Right lobe of liver (tissue), 4 donors: ENCODE measurements around the gene SPATA24.

Experiments
- POLR2A ChIP-seq: fragments of 450-650 bp; IDR thresholded peaks from one replicate; pipeline ENCODE4 v1.6.1; 2017; ENCODE audit warnings: antibody characterized with exemption, mild to moderate bottlenecking
- TF ChIP-seq, protein P1 (sequence below), 4 donors: fragments of 200-600 bp in 3 of 4; fragments of 450-650 bp in 1 of 4; IDR thresholded peaks; one replicate each; pipeline versions ENCODE4 v1.5.1 to v1.8.0; 2016 to 2022; ENCODE audit warnings: antibody characterized with exemption in 4 of 4, mild to moderate bottlenecking in 2 of 4
- donor health status: DM: no; HTN: no; CAD: no.
- donor health status: DM: no; HTN: no; CAD: no.
- donor health status: DM: no; HTN: yes; CAD: no.

DNA sequence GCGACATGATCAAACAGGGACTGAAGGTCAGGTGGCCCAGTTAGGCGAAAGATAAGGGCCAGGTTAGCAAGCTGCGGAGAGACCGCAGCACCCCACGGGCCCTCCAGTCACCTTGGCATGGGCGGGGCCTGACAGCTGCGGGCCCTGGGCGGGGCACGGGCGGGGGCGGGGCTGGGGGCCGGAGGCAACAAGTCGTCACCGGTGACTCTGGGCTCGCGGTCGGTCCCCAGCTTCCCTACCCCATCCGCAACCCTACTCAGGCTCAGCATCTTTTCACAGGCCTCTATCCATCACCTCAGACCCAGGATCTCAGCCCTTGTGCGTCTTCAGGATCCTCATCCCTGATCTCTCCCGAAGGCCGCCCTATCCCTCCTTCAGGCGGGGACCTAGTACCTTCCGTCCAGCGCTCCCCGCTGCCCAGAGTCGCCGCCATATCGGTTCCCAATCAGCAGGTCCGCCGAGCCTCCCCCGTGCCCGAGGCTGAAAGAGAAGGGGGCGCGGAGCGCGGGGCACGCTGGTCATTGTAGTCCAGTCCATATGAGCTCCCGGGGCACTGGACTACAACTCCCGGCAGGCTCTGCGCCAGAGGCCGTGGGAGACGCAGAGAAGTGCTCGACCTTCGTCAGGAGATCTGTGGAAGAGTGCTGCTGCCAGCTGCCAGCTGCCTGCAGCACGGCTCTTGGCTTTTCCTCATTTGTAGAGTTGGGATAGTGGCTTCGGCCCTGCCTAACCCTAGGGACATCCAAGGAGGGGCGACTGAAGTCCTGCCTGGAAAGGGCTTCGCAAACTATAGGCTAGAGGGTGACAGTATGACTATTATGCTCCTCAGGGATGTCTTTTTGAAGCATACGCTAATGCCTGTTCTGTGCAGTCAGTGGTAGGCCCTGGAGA lies 35.4 kb upstream of the SPATA24 start, which contains the start of gene DNAJC18:
- TF ChIP-seq, protein P1, sequence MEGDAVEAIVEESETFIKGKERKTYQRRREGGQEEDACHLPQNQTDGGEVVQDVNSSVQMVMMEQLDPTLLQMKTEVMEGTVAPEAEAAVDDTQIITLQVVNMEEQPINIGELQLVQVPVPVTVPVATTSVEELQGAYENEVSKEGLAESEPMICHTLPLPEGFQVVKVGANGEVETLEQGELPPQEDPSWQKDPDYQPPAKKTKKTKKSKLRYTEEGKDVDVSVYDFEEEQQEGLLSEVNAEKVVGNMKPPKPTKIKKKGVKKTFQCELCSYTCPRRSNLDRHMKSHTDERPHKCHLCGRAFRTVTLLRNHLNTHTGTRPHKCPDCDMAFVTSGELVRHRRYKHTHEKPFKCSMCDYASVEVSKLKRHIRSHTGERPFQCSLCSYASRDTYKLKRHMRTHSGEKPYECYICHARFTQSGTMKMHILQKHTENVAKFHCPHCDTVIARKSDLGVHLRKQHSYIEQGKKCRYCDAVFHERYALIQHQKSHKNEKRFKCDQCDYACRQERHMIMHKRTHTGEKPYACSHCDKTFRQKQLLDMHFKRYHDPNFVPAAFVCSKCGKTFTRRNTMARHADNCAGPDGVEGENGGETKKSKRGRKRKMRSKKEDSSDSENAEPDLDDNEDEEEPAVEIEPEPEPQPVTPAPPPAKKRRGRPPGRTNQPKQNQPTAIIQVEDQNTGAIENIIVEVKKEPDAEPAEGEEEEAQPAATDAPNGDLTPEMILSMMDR (IDR thresholded peaks at IDR 0.05), result no peak
- no peak for TF ChIP-seq POLR2A
